ENCODE results near the gene RUNX1. TPM values are rescaled to one million over a fixed set of nuclear protein-coding genes. Genes with fewer than 3 reads are reported as not detected.
A peak's percentile ranks its signal among the peaks of the same experiment; 100 is the strongest.

The RUNX1 gene
- total and polyA plus RNA-seq, 2 donors (not counting 1 experiment from before 2014, with no cell fraction given): 26.3 to 73.0 TPM

GRCh38 chr21:35028451-35028978 lies 20.6 kb downstream of the RUNX1 start:
- H3K36me3 ChIP-seq (replicated peaks in 1 of 2; ENCODE audit: control extremely low read depth in 1 of 2, control insufficient read depth in 1 of 2, extremely low read depth in 1 of 2, insufficient read depth in 2 of 2, low read length in 1 of 2): peaks cover 2 to 7% of the 10 kb centered on the region in 2 experiments
- H4K20me1 ChIP-seq (ENCODE audit: control insufficient read depth, insufficient read depth, low read length, poor library complexity, severe bottlenecking): peaks cover 62% of the 10 kb centered on the region
- CTCF ChIA-PET: interaction anchor here (0.6 to 5.1 kb wide), 4 partner anchors 9 to 143 kb away, joined by 3 to 47 read pairs (median 6); partner anchors contain the start of gene RUNX1
- Mint-ChIP-seq H3K9me3 (ENCODE audit: insufficient read depth) (no peaks in the 10 kb centered on the region), H3K27me3 (no peaks in the 10 kb centered on the region), H3K27ac (peak overlapping the region; percentile 99), H3K4me3 (no peak overlapping the region), H3K4me1 (peaks cover 67% of the 10 kb centered on the region)
- H3K4me1 ChIP-seq (ENCODE audit: control insufficient read depth in 2 of 2, insufficient read depth in 2 of 2, low read length in 2 of 2): peaks cover 42 to 45% of the 10 kb centered on the region in 2 donors
- peaks cover 73% of the 10 kb centered on the region for H3K79me2 ChIP-seq (ENCODE audit: control insufficient read depth, insufficient read depth, low read length)
- H2AFZ ChIP-seq (ENCODE audit: insufficient read depth, low read depth, low read length, poor library complexity, severe bottlenecking): no peak overlapping the region
- no peak overlapping the region for H3K9ac ChIP-seq (ENCODE audit: low read length)
- no CpG with 5 or more reads among the region's 4 CpGs for WGBS (ENCODE audit: insufficient coverage)
- H3K9me3 ChIP-seq (ENCODE audit: control extremely low read depth in 1 of 3, control insufficient read depth in 2 of 3, insufficient read depth in 1 of 3, low read length in 2 of 3): no peaks in the 10 kb centered on the region
- H3K27me3 ChIP-seq (replicated peaks in 1 of 4; ENCODE audit: control extremely low read depth in 1 of 4, control insufficient read depth in 3 of 4, insufficient read depth in 4 of 4, low read length in 3 of 4): no peaks in the 10 kb centered on the region
- no peak for TF ChIP-seq CTCF (IDR thresholded peaks at IDR 0.05)
- POLR2A ChIA-PET: interaction anchor here (3.1 kb wide), 1 partner anchor 19 kb away, joined by 19 read pairs; the partner anchor contains the start of gene RUNX1
- H3K4me2 ChIP-seq (replicated peaks; ENCODE audit: low read depth, low read length, poor library complexity, severe bottlenecking): no peak overlapping the region
- no peak for ATAC-seq (ENCODE audit: low read depth)
- intact Hi-C loops (cut with micrococcal nuclease): loop anchor here (5.0 kb wide), 2 partner anchors 41 to 96 kb away; no protein-coding TSS in a partner anchor
- no peak overlapping the region for H3K4me3 ChIP-seq (ENCODE audit: control extremely low read depth in 1 of 5, extremely low read depth in 1 of 5, insufficient read depth in 1 of 5, low read depth in 2 of 5, low read length in 4 of 5)
- peak overlapping the region; percentile 13 to 87 for H3K27ac ChIP-seq (ENCODE audit: low read length in 2 of 2)
- no peak for DNase-seq

GRCh38 chr21:35027563-35028450 lies 21.3 kb downstream of the RUNX1 start:
- intact Hi-C loops (cut with micrococcal nuclease): loop anchor here (2.0 to 5.0 kb wide), 3 partner anchors 41 to 139 kb away; no protein-coding TSS in a partner anchor

More at GRCh38 chr21:35027563-35028450, 21.3 kb downstream of the RUNX1 start:
- peak; percentile 26 for DNase-seq
- Histone ChIP-seq H3K27ac (ENCODE audit: low read length in 2 of 2) (peak overlapping the region; percentile 46 to 87), H3K36me3 (replicated peaks in 1 of 2; ENCODE audit: control extremely low read depth in 1 of 2, control insufficient read depth in 1 of 2, extremely low read depth in 1 of 2, insufficient read depth in 2 of 2, low read length in 1 of 2) (peaks cover 2 to 4% of the 10 kb centered on the region in 2 experiments), H3K4me1 (ENCODE audit: control insufficient read depth in 2 of 2, insufficient read depth in 2 of 2, low read length in 2 of 2) (peaks cover 42 to 45% of the 10 kb centered on the region in 2 donors), H3K9me3 (ENCODE audit: control extremely low read depth in 1 of 3, control insufficient read depth in 2 of 3, insufficient read depth in 1 of 3, low read length in 2 of 3) (no peaks in the 10 kb centered on the region), H4K20me1 (ENCODE audit: control insufficient read depth, insufficient read depth, low read length, poor library complexity, severe bottlenecking) (peaks cover 62% of the 10 kb centered on the region), H3K4me2 (replicated peaks; ENCODE audit: low read depth, low read length, poor library complexity, severe bottlenecking) (peak overlapping the region; percentile 69), H3K79me2 (ENCODE audit: control insufficient read depth, insufficient read depth, low read length) (peaks cover 73% of the 10 kb centered on the region), H3K27me3 (replicated peaks in 1 of 4; ENCODE audit: control extremely low read depth in 1 of 4, control insufficient read depth in 3 of 4, insufficient read depth in 4 of 4, low read length in 3 of 4) (no peaks in the 10 kb centered on the region), H3K4me3 (ENCODE audit: control extremely low read depth in 1 of 5, extremely low read depth in 1 of 5, insufficient read depth in 1 of 5, low read depth in 2 of 5, low read length in 4 of 5) (no peak overlapping the region), H3K9ac (ENCODE audit: low read length) (peak overlapping the region; percentile 43), H2AFZ (ENCODE audit: insufficient read depth, low read depth, low read length, poor library complexity, severe bottlenecking) (no peak overlapping the region)
- ATAC-seq (ENCODE audit: low read depth): no peak
- Mint-ChIP-seq H3K4me1 (peaks cover 64% of the 10 kb centered on the region), H3K4me3 (peak overlapping the region; percentile 92), H3K27ac (peak overlapping the region; percentile 99), H3K27me3 (no peaks in the 10 kb centered on the region), H3K9me3 (ENCODE audit: insufficient read depth) (no peaks in the 10 kb centered on the region)
- CTCF ChIA-PET: interaction anchor here (1.7 to 5.1 kb wide), 3 partner anchors 22 to 138 kb away, joined by 4 to 47 read pairs (median 9); partner anchors contain the start of gene RUNX1
- POLR2A ChIA-PET: interaction anchor here (1.4 to 3.1 kb wide), 2 partner anchors 20 to 23 kb away, joined by 7 to 19 read pairs; partner anchors contain the start of gene RUNX1
- TF ChIP-seq CTCF (IDR thresholded peaks at IDR 0.05) (no peak), EZH2 (IDR thresholded peaks at IDR 0.05; ENCODE audit: borderline replicate concordance, insufficient read depth, low read depth, low read length, poor library complexity, severe bottlenecking) (no peak)
- WGBS (ENCODE audit: insufficient coverage): 37% methylated on average over 3 of the region's 5 CpGs

All from B cell (primary cell).